Measurements from ENCODE around the gene TMEM272. TPM values are rescaled to one million over a fixed set of nuclear protein-coding genes. Genes with fewer than 3 reads are reported as not detected.
A peak's percentile ranks its signal among the peaks of the same experiment; 100 is the strongest.

The TMEM272 gene
- total RNA-seq, 1 donor from 2014 or later = 0.59 TPM

DNA sequence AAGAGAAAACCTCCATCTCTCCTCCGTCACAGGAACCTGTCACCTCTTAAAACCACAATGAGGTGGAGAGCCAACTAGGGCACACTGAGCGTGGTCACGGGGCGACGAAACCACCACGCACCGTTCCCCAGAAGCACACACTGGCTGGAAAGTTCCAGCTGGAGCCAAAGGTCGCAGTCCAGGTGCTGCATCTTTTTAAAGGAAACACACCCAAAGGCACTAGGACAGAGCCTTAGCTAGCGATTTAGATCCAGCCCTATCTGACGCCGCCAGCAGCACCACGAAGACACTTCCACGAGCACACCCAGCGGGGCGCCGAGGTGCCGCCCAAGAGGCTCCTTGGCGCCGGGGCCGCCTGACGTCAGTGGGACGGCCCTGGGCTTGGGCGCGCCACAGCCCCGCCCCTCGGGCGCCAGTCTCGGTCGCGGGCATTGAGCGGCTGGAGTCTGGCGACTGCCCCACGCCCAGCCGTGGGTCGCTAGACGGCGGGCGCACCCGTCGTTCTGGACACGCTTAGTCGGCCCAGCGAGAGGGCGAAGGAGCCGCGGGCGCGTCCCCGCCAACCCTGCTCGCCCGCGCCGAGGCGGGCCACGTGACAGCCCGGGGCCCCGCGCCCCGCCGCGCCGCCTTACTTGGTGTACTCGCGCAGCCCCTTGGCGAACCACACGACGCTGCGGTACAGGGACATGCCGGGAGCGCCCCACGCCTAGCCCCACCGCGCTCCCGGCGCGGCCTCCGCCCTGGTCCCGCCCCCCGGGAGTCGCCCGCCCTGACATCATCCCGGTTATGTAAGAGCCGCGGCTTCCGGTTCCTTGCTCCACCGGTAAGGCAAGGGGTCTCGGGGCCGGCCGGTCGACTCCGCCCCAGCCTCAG lies 41.3 kb downstream of the TMEM272 start, which contains the start of gene DHRS12:
TSS of gene DHRS12 (minus strand) at position 742 of the 873 bp plus-strand sequence. CDS start 4,504 bp downstream, outside the sequence.
- DNase-seq = peak; percentile 87
- TF ChIP-seq, protein P1, sequence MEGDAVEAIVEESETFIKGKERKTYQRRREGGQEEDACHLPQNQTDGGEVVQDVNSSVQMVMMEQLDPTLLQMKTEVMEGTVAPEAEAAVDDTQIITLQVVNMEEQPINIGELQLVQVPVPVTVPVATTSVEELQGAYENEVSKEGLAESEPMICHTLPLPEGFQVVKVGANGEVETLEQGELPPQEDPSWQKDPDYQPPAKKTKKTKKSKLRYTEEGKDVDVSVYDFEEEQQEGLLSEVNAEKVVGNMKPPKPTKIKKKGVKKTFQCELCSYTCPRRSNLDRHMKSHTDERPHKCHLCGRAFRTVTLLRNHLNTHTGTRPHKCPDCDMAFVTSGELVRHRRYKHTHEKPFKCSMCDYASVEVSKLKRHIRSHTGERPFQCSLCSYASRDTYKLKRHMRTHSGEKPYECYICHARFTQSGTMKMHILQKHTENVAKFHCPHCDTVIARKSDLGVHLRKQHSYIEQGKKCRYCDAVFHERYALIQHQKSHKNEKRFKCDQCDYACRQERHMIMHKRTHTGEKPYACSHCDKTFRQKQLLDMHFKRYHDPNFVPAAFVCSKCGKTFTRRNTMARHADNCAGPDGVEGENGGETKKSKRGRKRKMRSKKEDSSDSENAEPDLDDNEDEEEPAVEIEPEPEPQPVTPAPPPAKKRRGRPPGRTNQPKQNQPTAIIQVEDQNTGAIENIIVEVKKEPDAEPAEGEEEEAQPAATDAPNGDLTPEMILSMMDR (IDR thresholded peaks at IDR 0.05; ENCODE audit: partially characterized antibody, unreplicated experiment) = no peak
- H3K36me3 Mint-ChIP-seq (ENCODE audit: unreplicated experiment) = no peaks in the 10 kb centered on the region
- H3K4me3 Mint-ChIP-seq (ENCODE audit: unreplicated experiment) = peak within 1 kb of the TSS; percentile 94
- peaks cover 9% of the 10 kb centered on the region for H3K9me3 Mint-ChIP-seq (ENCODE audit: unreplicated experiment)
- H3K4me1 Mint-ChIP-seq (ENCODE audit: low read depth, unreplicated experiment) = peaks cover 47% of the 10 kb centered on the region
- peaks cover 10% of the 10 kb centered on the region for H3K27me3 Mint-ChIP-seq (ENCODE audit: unreplicated experiment)
- H3K27ac Mint-ChIP-seq (ENCODE audit: unreplicated experiment) = peak within 1 kb of the TSS; percentile 95

DNA sequence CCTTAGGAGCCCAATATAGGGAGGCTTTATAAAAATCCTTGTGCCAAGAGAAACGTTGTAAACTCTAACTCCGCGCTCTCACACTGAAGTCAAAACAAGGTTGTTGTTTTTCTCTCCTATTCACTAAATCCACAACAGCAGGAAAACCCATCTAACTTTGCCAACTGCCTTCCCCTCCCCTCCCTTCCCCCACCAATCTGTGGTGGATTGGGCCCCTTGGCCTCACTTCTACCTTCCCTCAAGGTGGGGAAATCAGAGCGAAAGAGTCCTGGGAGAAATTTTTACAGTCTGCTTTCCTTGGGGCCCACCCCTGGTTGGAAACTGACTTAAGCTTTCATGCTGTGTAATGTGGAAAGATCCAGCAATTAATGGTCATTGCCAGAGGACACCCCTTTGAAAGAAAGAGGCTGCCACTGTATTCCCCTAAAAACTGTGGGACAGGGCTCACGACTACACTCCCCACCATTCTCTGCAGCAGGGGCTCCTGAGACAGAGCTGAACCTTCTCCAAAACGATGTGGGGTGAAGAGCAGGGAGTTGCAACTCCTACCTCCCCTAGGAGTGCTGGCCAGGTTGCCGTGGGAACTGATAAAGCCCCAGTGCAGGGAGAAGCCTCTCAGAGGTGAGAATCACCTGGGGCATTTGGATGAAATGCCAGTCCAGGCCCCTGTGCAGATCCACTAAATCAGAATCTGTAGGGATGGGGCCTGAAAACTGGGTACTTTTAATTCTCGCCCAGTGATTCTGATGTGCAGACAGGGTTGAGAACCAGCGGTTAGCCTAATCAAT lies 42.2 kb downstream of the TMEM272 start:
- Mint-ChIP-seq H3K9me3 (ENCODE audit: unreplicated experiment) (peaks cover 9% of the 10 kb centered on the region), H3K27ac (ENCODE audit: unreplicated experiment) (peak overlapping the region; percentile 95), H3K4me1 (ENCODE audit: low read depth, unreplicated experiment) (peaks cover 55% of the 10 kb centered on the region), H3K4me3 (ENCODE audit: unreplicated experiment) (peak overlapping the region; percentile 94), H3K27me3 (ENCODE audit: unreplicated experiment) (peaks cover 12% of the 10 kb centered on the region), H3K36me3 (ENCODE audit: unreplicated experiment) (no peaks in the 10 kb centered on the region)
- TF ChIP-seq, protein P1 (IDR thresholded peaks at IDR 0.05; ENCODE audit: partially characterized antibody, unreplicated experiment) = no peak
- no peak for DNase-seq

DNA sequence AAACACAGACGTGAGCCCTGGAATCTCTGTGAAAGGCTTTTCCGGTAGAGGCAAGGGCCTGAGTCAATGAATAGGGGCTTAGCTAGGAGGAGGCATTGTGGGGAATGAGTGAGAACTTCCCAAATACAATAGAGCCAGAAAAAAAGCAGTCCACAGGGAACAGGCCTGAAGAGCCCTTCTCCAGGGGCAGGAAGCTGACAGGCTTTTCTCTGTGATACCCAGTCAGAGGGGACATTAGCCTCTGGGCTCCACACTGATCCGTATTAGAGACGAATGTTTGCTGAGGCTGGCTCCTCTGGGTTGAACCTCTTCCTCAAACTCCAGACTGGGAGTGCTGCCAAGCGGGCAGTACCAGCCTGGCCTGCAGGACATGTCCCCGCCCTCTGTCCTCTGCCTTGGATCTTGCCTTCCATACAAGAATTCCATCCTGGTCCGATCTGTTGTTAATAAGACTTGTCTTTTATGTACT lies 43.3 kb downstream of the TMEM272 start:
- DNase-seq = no peak
- Mint-ChIP-seq H3K4me1 (ENCODE audit: low read depth, unreplicated experiment) (peaks cover 53% of the 10 kb centered on the region), H3K27ac (ENCODE audit: unreplicated experiment) (peak overlapping the region; percentile 72), H3K27me3 (ENCODE audit: unreplicated experiment) (peaks cover 12% of the 10 kb centered on the region), H3K4me3 (ENCODE audit: unreplicated experiment) (peak overlapping the region; percentile 58), H3K36me3 (ENCODE audit: unreplicated experiment) (no peaks in the 10 kb centered on the region), H3K9me3 (ENCODE audit: unreplicated experiment) (peaks cover 9% of the 10 kb centered on the region)
- TF ChIP-seq, protein P1 (IDR thresholded peaks at IDR 0.05; ENCODE audit: partially characterized antibody, unreplicated experiment) = no peak

DNA sequence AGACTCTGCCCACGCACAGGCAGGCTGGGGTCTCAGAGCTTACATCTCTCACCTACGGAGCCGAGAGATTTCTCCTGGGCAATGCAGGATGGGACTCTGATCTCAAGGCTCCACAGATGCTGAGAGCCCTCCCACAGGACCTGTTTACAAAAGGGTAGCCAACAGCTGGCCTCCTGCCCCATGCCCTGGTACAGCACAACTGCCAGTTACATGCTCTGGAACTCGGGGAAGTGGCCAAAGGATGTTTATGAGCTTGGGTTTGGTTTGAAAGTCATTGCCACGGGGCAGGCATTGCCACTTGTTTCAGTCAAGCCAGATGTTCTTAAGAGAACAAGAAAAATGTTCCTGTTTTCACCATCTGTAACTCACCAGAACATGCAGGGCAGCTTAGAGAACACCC lies 44.5 kb downstream of the TMEM272 start:
- no peak for DNase-seq
- Mint-ChIP-seq H3K4me3 (ENCODE audit: unreplicated experiment) (no peak overlapping the region), H3K9me3 (ENCODE audit: unreplicated experiment) (peaks cover 9% of the 10 kb centered on the region), H3K4me1 (ENCODE audit: low read depth, unreplicated experiment) (peaks cover 42% of the 10 kb centered on the region), H3K36me3 (ENCODE audit: unreplicated experiment) (no peaks in the 10 kb centered on the region), H3K27me3 (ENCODE audit: unreplicated experiment) (peaks cover 12% of the 10 kb centered on the region), H3K27ac (ENCODE audit: unreplicated experiment) (no peak overlapping the region)
- TF ChIP-seq, protein P1 (IDR thresholded peaks at IDR 0.05; ENCODE audit: partially characterized antibody, unreplicated experiment) = no peak

Data from glutamatergic neuron (in vitro differentiated cells).